Glutamatergic neuron (in vitro differentiated cells): ENCODE measurements around the gene RNF144A. TPM values are rescaled to one million over a fixed set of nuclear protein-coding genes. Genes with fewer than 3 reads are reported as not detected.

Experiments used
- DNase-seq: peaks from one replicate; pipeline ENCODE4 v3.0.0; 2022
- H3K27ac Mint-ChIP-seq: one replicate; pipeline ENCODE4 v1.8.0; 2020; ENCODE audit warnings: mild to moderate bottlenecking, mixed read lengths, inconsistent platforms; ENCODE audit not compliant: unreplicated experiment
- H3K27me3 Mint-ChIP-seq: one replicate; pipeline ENCODE4 v1.8.0; 2020; ENCODE audit warnings: mild to moderate bottlenecking, moderate library complexity, mixed read lengths, inconsistent platforms; ENCODE audit not compliant: unreplicated experiment
- H3K36me3 Mint-ChIP-seq: one replicate; pipeline ENCODE4 v1.8.0; 2020; ENCODE audit warnings: mild to moderate bottlenecking, mixed read lengths, inconsistent platforms; ENCODE audit not compliant: unreplicated experiment
- H3K4me1 Mint-ChIP-seq: one replicate; pipeline ENCODE4 v1.8.0; 2020; ENCODE audit warnings: mild to moderate bottlenecking, low read depth, mixed read lengths, inconsistent platforms; ENCODE audit not compliant: unreplicated experiment
- H3K4me3 Mint-ChIP-seq: one replicate; pipeline ENCODE4 v1.8.0; 2020; ENCODE audit warnings: mild to moderate bottlenecking, mixed read lengths, inconsistent platforms; ENCODE audit not compliant: unreplicated experiment
- H3K9me3 Mint-ChIP-seq: one replicate; pipeline ENCODE4 v1.8.0; 2020; ENCODE audit warnings: mild to moderate bottlenecking, moderate library complexity, mixed read lengths, inconsistent platforms; ENCODE audit not compliant: unreplicated experiment
- CTCF ChIP-seq: fragments of 200-600 bp; sonication (generic); IDR thresholded peaks from one replicate; pipeline ENCODE4 v1.5.0; 2021; ENCODE audit not compliant: partially characterized antibody, unreplicated experiment
- total RNA-seq: library from RNA; stranded (reverse); fragmentation: NEBNext Ultra II Directional; extraction: Animal tissue kit (Norgen Biotek cat#: 25700); gene quantifications from one replicate; pipeline ENCODE4 v1.2.1, GENCODE V29; 2021; ENCODE audit not compliant: unreplicated experiment

The RNF144A gene
- total RNA-seq, 1 donor from 2014 or later = 40.2 TPM

DNA sequence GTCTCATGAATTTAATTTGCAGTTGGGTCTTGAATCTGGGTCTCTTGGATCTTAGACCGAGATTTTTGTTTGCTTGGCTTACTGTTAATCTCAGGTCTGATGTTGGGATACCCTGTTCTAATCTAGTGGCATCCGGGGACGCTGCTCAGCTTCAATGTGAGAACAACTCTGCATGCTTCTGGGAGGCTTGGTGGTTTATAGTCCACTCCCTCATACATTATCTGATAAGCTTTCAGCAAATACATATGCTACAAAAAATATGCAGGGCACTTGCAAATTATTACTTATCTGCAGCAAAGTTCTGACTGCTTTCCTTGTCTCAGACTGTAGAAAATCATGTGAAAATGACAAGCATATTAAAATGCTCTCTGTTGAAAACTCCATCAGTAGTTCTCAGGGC, 39.4 kb downstream of the RNF144A start:
- H3K27me3 Mint-ChIP-seq = peaks cover 9% of the 10 kb centered on the region
- H3K4me3 Mint-ChIP-seq = no peak overlapping the region
- H3K9me3 Mint-ChIP-seq = peaks cover 20% of the 10 kb centered on the region
- peaks cover 65% of the 10 kb centered on the region for H3K4me1 Mint-ChIP-seq
- H3K27ac Mint-ChIP-seq = peak overlapping the region; percentile 92
- no peaks in the 10 kb centered on the region for H3K36me3 Mint-ChIP-seq
- no peak for DNase-seq
- no peak for TF ChIP-seq CTCF

GRCh38 chr2:6957031-6957714, 40.0 kb downstream of the RNF144A start:
- Mint-ChIP-seq H3K4me3 (no peak overlapping the region), H3K27ac (peak overlapping the region; percentile 92), H3K36me3 (no peaks in the 10 kb centered on the region), H3K27me3 (peaks cover 10% of the 10 kb centered on the region), H3K9me3 (peaks cover 20% of the 10 kb centered on the region), H3K4me1 (peaks cover 62% of the 10 kb centered on the region)
- DNase-seq = no peak
- no peak for TF ChIP-seq CTCF

- Mint-ChIP-seq H3K27me3 (peaks cover 10% of the 10 kb centered on the region), H3K4me3 (peak overlapping the region; percentile 62), H3K4me1 (peaks cover 65% of the 10 kb centered on the region), H3K27ac (peak overlapping the region; percentile 92), H3K36me3 (no peaks in the 10 kb centered on the region), H3K9me3 (peaks cover 20% of the 10 kb centered on the region)
- peak; percentile 86 for DNase-seq
- TF ChIP-seq CTCF = no peak
These were observed 40.9 kb downstream of the RNF144A start for GRCh38 chr2:6957910-6958615.

DNA sequence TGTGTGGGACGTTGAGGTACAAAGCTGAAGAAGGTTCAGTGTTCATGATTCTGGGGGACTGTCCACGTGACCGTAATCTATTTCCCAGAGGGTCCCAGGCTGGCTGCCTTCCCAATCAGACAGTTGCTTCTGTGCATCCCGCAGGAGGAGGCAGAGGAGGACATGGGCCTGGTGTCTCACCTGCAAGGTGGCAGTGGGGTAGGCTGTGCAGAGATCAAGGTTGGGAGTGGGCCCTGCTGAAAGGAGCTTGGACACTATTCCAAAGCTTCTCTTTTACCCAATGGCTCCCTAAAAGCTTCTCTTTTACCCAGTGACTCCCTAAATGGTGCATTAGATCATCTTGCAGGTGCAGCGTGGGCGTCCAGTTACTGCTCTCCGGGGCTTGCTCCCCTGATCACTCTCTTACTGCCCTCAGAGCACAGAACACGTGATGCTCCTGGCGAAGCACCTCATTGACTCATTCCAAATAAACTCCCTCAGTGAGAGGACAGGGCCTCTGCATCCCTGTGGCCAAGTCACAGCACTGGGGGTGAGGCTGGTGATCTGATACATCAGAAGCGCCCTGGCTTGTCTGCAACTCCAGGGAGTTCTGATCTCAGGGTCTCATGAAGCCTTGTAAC, 41.5 kb downstream of the RNF144A start:
- peaks cover 2% of the 10 kb centered on the region for H3K36me3 Mint-ChIP-seq
- TF ChIP-seq CTCF = no peak
- H3K9me3 Mint-ChIP-seq = peaks cover 20% of the 10 kb centered on the region
- DNase-seq = no peak
- H3K4me1 Mint-ChIP-seq = peaks cover 65% of the 10 kb centered on the region
- peaks cover 10% of the 10 kb centered on the region for H3K27me3 Mint-ChIP-seq
- H3K4me3 Mint-ChIP-seq = peak overlapping the region; percentile 62
- H3K27ac Mint-ChIP-seq = peak overlapping the region; percentile 92

DNA sequence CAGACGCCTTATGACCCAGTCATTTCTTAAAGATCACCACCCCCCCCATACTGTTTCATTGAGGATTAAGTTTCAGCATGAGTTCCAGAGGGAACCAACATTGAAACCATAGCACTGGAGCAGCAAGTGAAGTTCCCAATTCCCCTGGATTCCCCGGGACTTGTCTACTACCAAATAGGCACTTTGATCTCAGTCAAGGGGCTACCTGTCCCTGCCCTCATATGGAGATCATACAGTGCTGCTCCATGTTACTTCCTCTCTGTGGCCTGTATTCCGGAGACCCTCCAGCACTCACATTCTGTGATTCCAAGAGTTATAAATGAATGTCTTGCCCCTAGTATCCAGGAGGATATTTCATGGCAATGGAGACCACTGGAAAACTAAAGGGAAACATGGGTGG, 42.5 kb downstream of the RNF144A start:
- H3K36me3 Mint-ChIP-seq = peaks cover 3% of the 10 kb centered on the region
- H3K4me1 Mint-ChIP-seq = peaks cover 60% of the 10 kb centered on the region
- no peak overlapping the region for H3K4me3 Mint-ChIP-seq
- H3K9me3 Mint-ChIP-seq = peaks cover 20% of the 10 kb centered on the region
- H3K27ac Mint-ChIP-seq = no peak overlapping the region
- TF ChIP-seq CTCF = no peak
- H3K27me3 Mint-ChIP-seq = peaks cover 8% of the 10 kb centered on the region
- no peak for DNase-seq
